Measurements from ENCODE around the gene STX2.
"Not testable (repeated sequence)": the region's sequence is repeated elsewhere in the genome, so short reads cannot be mapped to it uniquely, and the experiment has no call there.

The STX2 gene

DNA sequence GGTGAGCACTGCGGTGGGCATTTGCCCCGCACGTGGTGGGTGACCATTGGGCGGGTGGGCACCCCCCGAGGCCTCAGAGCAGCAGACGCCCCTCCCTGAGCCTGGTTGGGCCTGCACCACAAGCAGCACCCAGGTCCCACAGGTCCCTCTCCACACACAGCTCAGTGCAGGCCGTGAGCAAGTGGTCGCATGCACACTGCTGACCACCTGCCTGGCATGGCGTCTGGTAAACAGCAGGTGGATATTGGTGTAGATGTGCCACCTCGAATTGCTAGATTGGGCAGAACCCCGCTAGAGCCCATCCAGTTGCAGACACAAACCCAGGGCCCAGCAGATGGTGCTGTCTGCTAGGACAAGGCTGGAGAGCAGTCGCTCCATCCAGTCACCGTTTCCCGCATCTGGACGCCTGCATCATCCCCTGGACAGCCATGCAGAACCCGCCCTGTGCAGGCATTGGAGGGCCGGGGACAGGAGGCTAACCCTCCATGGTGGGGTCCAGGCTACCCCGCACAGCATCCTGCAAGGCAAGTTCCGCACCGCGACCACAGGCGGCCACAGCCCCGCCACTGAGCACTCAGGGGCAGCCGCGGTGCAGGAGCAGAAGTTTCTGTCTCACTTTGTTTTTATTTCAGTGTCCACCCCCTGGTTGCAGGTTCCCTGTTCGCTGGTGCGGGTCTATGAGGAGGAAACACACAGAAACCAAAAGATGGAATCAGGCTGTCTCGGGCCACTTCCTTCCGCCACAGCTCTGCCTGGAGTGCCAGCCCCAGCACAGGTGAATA is 77.3 kb downstream of the STX2 start:
- DNase-seq = peak; percentile 13

DNA sequence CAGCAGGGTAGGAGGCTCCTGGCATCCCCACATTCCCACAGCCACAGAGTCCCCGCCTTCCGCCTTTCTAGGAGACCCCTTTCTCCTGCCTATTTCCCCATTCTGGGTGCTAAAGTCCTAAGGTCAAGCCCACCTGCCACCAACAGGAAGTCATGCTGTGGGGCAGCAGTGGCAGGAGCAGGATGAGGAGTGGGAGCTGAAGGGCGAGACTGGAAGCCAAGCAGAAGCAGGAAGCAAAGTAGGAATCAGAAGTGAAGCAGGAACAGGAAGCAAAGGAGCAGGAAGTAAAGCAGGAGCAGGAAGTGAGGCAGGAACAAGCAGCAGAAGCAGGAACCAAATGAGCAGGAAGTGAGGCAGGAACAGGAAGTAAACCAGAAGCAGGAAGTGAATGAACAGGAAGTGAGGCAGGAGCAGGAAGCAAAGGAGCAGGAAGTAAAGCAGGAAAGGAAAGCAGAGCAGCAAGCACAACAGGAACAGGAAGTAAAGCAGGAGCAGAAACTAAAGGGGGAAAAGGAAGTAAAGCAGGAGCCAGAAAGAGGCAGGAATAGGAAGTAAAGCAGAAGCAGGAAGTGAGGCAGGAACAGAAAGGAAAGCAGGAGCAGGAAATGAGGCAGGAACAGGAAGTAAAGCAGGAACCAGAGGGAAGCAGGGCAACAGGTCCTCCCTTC is 84.7 kb downstream of the STX2 start:
- DNase-seq = no peak

DNA sequence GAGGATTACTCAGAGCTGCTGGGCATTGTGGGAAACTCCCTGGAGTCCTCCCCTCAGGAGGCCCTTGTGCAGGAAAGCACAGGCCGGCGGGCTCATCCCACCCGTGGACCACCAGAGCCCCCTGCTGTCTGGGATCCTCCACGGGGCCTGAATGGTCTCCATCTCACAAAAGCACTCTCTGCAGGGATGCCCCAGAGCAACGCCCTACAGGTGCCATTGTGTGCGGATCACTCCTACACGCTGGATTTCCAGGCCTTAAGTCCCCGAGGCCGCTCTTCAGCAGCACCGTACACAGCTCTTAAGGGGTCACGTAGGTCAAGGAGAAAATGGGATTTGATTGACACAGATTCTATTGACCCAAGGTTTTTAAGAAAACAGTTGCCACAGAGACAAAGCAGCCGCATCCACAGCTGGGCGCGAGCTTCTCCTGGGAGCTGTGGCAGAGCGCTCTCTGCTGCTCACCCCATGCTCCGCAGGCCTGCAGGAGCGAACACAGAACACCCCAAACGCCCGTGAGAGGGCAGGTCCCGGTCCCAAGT is 86.3 kb downstream of the STX2 start:
- no peak for DNase-seq

DNA sequence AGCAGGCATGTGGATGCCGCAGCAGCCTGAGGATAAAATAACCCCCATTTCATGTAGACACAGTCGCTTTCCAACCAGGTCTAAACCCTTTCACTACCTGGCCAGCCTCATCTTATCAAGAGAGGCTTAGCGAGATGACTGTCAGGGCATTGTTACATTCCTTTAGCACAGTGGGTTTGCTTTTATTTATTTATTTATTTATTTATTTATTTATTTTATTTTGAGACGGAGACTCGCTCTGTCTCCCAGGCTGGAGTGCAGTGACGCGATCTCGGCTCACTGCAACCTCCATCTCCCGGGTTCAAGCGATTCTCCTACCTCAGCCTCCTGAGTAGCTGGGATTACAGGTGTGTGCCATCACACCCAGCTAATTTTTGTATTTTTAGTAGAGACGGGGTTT is 87.0 kb downstream of the STX2 start:
- DNase-seq = not testable (repeated sequence)

DNA sequence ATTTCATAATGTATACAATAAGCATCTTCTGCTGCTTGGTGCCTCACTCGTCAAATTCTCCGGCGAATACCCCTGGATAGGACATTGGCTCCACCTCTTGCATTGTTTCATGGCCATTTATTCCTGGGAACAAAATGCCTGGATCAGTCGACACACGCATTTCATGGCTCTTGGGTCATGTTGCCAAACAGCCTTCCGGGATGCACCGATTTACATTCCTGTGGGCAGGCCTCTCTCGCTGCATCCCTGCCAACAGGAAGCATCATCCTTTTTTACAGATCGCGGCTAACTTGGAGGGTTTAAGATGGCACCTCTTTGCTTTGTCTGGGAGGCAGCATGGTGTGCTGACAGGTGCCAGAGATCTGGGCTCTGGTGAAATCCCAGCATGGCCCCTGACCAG is 90.3 kb downstream of the STX2 start:
- DNase-seq = no peak

DNA sequence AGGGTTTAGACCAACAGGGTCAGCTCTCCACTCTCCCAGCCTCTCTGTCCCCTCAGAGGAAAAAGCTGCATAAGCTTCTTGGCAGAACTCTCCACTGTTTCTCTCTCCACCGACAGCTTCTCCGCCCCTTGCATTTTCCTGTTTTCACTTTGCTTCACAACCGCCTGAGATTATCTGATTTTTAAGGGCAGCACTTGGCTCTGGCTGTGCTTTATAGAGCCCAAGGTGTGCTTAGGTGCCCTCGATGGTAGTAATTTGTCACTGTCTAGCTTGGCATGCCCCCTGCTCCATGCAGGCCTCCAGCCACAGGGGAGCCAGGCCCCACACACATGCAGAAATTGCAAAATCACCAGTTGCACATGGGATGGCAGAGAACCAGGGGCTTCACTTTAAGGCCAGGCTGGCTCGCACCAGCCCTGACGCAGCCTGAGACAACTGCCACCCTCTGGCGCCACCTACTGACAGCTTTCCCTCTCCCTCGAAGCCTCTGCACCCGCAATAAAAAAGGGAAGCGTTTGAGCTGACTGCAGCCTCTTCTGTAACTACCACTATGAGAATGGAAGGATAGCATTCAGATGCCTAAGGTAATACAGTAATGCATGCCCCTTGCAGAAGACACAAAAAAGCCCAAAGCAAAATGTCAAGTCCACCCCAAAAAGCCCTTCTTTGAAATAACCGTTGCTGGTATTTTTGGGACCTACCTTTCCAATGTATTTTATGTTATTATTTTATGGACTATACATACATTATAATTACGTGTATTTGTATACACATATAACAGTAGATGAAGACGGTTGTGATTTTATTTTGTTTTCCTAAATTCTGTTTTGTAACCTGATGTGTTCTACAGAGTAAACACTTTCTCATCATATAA is 90.9 kb downstream of the STX2 start:
- peak; percentile 66 for DNase-seq

DNA sequence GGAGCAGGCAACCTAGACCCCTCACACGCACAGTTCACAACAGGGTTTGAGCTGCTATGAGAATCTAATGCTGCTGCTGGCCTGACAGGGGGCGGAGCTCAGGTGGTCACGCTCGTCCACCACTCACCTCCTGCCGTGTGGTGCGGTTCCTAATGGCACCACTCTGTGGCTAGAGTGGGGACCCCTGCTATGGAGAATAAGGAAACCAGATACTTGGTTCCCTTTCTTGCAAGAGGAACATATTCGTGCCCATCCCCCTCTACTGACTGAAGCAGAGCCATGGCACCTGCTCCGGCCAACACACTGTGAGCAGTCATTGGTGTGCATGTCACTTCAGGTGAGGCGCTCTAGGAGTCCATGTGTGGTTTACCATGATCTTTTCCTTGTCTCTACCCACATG is 92.5 kb downstream of the STX2 start:
- DNase-seq = no peak

DNA sequence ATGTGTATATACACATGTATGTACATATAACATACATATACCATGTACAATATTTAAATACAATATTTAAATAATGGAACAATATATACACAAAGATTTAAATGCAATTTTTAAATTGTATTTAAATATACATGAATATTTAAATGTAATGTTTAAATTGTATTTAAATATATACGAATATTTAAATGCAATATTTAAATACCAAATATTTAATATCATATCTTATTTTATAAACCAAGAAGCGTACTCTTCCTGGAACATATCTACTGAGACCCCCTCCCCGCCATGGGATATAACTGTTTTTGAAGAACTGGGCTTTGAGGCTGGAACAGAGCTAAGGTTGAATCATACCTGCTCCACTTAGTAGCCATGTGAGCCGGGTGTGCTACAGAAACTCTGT is 93.1 kb downstream of the STX2 start:
- DNase-seq = no peak

DNA sequence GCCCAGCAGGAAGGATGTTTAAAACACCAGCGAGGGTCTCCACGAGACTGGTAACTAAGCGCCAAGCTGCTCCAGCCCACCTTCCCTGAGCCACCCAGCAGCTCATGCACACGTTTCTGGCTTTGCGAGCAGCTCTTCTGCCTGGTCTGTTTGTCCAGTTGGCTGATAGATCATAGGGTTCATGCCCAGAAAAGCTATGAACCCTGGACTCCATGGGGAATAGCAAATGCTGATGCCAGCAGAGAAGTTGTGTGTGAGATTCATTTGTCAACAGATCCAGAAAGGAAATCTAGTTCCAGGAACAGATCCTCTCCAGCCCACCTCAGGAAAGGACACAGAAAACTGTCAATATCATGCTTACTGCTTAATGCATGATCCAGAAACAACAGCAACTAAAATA is 94.8 kb downstream of the STX2 start:
- no peak for DNase-seq

DNA sequence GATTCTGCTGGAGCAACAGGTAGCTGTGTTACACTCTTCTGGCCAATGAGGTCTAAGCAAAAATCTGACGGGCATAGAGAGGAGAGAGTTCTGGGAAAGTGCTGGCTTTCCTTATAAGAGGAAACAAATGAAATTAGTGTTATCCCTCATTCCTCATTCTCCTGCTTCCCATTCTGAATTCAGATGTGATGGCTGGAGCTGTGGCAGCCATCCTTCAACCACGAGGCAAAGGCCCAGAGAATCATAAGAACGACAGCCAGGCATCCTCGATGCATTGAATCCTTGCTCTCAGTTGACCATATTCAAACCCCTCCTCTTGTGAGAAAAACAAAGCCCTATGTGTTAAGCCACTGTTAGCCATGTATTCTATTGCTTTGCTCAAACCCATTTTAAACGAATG is 95.4 kb downstream of the STX2 start:
- DNase-seq = no peak

DNA sequence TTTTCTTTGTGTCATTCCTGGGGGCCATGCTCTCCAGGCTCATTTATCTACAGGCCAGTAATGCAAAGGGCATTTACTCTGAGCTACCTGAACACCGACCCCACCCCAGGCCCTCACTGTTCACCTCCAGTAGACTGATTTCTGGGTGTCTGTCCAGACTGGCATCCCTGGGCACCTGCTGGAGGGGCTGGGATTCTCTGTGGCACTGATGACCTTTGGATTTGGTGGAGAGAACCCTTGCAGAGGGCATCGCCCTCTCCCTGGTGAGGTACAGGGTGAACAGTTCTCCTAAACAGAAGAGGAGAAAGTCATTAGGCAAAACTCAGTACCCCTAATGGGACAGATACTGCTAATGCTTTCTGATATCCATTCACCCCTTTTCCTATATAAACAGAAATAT is 95.9 kb downstream of the STX2 start:
- no peak for DNase-seq

DNA sequence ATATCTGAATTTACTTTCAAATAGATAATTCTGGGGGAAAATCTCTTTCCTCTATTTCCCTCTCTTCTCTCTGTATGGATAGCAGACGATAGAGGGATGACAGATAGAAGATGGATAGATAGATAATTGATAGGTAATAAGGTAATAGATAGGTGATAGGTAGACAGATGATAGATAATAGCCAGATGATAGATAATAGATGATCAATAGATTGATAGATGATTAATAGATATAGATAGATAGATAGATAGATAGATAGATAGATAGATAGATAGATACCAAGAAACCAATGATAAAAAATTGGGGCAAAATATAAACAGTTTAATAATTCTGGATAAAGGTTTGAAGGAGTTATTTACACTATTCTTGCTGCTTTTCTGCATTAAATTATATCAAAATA is 96.3 kb downstream of the STX2 start:
- DNase-seq = no peak

DNA sequence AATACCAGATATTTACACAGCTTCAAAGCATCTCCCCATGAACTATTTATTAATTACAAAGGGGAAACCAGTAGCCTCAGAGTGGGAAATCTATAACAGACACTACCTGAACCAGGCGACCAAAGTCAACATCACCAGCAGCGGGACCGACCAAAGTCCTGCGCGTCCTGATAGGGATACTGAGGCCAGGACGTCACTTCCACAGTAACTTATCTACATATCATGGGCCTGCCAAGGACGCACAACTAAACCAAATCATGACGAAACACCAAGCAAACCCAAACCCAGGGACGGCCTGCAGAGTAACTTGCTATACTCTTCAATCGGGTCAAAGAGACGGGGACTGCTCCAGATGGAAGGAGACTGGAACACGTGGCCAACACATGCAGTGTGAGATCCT is 96.9 kb downstream of the STX2 start:
- no peak for DNase-seq
